Measurements from ENCODE around the gene NSG1. TPM values are rescaled to one million over a fixed set of nuclear protein-coding genes. Genes with fewer than 3 reads are reported as not detected.

The NSG1 gene
- polyA plus RNA-seq, 1 of the 3 experiments (the other 2 are of a cell fraction) = 11.4 TPM

- ChIA-PET CTCF (interaction anchor here (2.9 to 3.0 kb wide), 2 partner anchors 12 to 32 kb away, joined by 13 to 22 read pairs; partner anchors contain the start of gene NSG1), POLR2A (interaction anchor here (0.6 to 1.7 kb wide), 2 partner anchors 11 to 1085 kb away, joined by 3 to 6 read pairs; no protein-coding TSS in a partner anchor)
- H2AFZ ChIP-seq (ENCODE audit: low read depth) = no peak overlapping the region
These were observed 31.0 kb downstream of the NSG1 start for GRCh38 chr4:4417886-4418285.

GRCh38 chr4:4418676-4419390 lies 31.9 kb downstream of the NSG1 start:
- Histone ChIP-seq H3F3A (replicated peaks; ENCODE audit: insufficient read depth) (no peaks in the 10 kb centered on the region), H3K4me1 (ENCODE audit: control insufficient read depth in 1 of 2, insufficient read depth in 2 of 2, low read depth in 1 of 2, low read length in 1 of 2) (no peaks in the 10 kb centered on the region; a peak in 1 of 4 replicates), H3K4me2 (no peak overlapping the region), H3K27me3 (ENCODE audit: insufficient read depth) (no peaks in the 10 kb centered on the region), H3K4me3 (ENCODE audit: low read depth in 2 of 2, low read length in 1 of 2) (no peak overlapping the region), H3K79me2 (ENCODE audit: insufficient read depth) (no peaks in the 10 kb centered on the region), H3K27ac (ENCODE audit: low read depth in 2 of 2, low read length in 1 of 2) (no peak overlapping the region), H3K9ac (no peak overlapping the region), H4K20me1 (ENCODE audit: insufficient read depth) (no peaks in the 10 kb centered on the region), H2AFZ (ENCODE audit: low read depth) (no peak overlapping the region), H3K9me2 (no peaks in the 10 kb centered on the region), H3K36me3 (replicated peaks in 1 of 2; ENCODE audit: control insufficient read depth in 1 of 2, insufficient read depth in 2 of 2, low read length in 1 of 2) (peaks cover 4 to 45% of the 10 kb centered on the region in 2 experiments), H3K9me3 (no peaks in the 10 kb centered on the region)
- POLR2A ChIA-PET = interaction anchor here (0.6 to 1.7 kb wide), 2 partner anchors 12 to 1086 kb away, joined by 3 to 6 read pairs; no protein-coding TSS in a partner anchor
- CTCF ChIA-PET = interaction anchor here (2.9 to 3.6 kb wide), 3 partner anchors 11 to 33 kb away, joined by 13 to 22 read pairs (median 20); partner anchors contain the start of gene NSG1
- 96% methylated on average over 18 of the region's 19 CpGs for WGBS (ENCODE audit: low lambda C conversion rate)
- TF ChIP-seq TCF12 (IDR thresholded peaks at IDR 0.05) = no peak
- DNase-seq = no peak

More at GRCh38 chr4:4417886-4418285, 31.0 kb downstream of the NSG1 start:
- no peaks in the 10 kb centered on the region for H3K27me3 ChIP-seq (ENCODE audit: insufficient read depth)
- no peak overlapping the region for H3K27ac ChIP-seq (ENCODE audit: low read depth in 2 of 2, low read length in 1 of 2)
- H3K9me3 ChIP-seq = no peaks in the 10 kb centered on the region
- no peak overlapping the region for H3K4me2 ChIP-seq
- no peak for TF ChIP-seq FOXJ3 (CRISPR knock-in tag; IDR thresholded peaks at IDR 0.05)
- no peaks in the 10 kb centered on the region for H3K79me2 ChIP-seq (ENCODE audit: insufficient read depth)
- WGBS (ENCODE audit: low lambda C conversion rate) = 92% methylated on average over 6 of the region's 7 CpGs
- no peaks in the 10 kb centered on the region for H3K9me2 ChIP-seq
- H4K20me1 ChIP-seq (ENCODE audit: insufficient read depth) = no peaks in the 10 kb centered on the region
- no peak overlapping the region for H3K4me3 ChIP-seq (ENCODE audit: low read depth in 2 of 2, low read length in 1 of 2)
- H3K36me3 ChIP-seq (replicated peaks in 1 of 2; ENCODE audit: control insufficient read depth in 1 of 2, insufficient read depth in 2 of 2, low read length in 1 of 2) = peaks cover 4 to 41% of the 10 kb centered on the region in 2 experiments
- H3K4me1 ChIP-seq (ENCODE audit: control insufficient read depth in 1 of 2, insufficient read depth in 2 of 2, low read depth in 1 of 2, low read length in 1 of 2) = no peaks in the 10 kb centered on the region; a peak in 1 of 4 replicates
- no peaks in the 10 kb centered on the region for H3F3A ChIP-seq (replicated peaks; ENCODE audit: insufficient read depth)
- DNase-seq = no peak
- no peak overlapping the region for H3K9ac ChIP-seq

- ChIA-PET POLR2A (no interaction called here), CTCF (interaction anchor here (1.0 to 3.6 kb wide), 3 partner anchors 11 to 172 kb away, joined by 3 to 20 read pairs (median 4); partner anchors contain the start of gene TMEM128)
- Histone ChIP-seq H3K9me3 (no peaks in the 10 kb centered on the region), H3K4me2 (no peak overlapping the region), H3K27me3 (ENCODE audit: insufficient read depth) (no peaks in the 10 kb centered on the region), H3K27ac (ENCODE audit: low read depth in 2 of 2, low read length in 1 of 2) (no peak overlapping the region), H3K9me2 (no peaks in the 10 kb centered on the region), H4K20me1 (ENCODE audit: insufficient read depth) (no peaks in the 10 kb centered on the region), H3K36me3 (replicated peaks in 1 of 2; ENCODE audit: control insufficient read depth in 1 of 2, insufficient read depth in 2 of 2, low read length in 1 of 2) (peaks cover 4 to 50% of the 10 kb centered on the region in 2 experiments), H3K9ac (no peak overlapping the region), H3K4me3 (ENCODE audit: low read depth in 2 of 2, low read length in 1 of 2) (no peak overlapping the region), H3F3A (replicated peaks; ENCODE audit: insufficient read depth) (no peaks in the 10 kb centered on the region), H3K79me2 (ENCODE audit: insufficient read depth) (no peaks in the 10 kb centered on the region), H2AFZ (ENCODE audit: low read depth) (no peak overlapping the region), H3K4me1 (ENCODE audit: control insufficient read depth in 1 of 2, insufficient read depth in 2 of 2, low read depth in 1 of 2, low read length in 1 of 2) (no peaks in the 10 kb centered on the region; a peak in 1 of 4 replicates)
- DNase-seq = no peak
- WGBS (ENCODE audit: low lambda C conversion rate) = 99% methylated on average over 11 of the region's 12 CpGs
- no peak for TF ChIP-seq TAF1 (IDR thresholded peaks at IDR 0.05; ENCODE audit: borderline replicate concordance, low read depth, low read length)
- TF ChIP-seq GABPA (IDR thresholded peaks at IDR 0.05; ENCODE audit: low read depth) = no peak
- TF ChIP-seq TCF12 (IDR thresholded peaks at IDR 0.05) = no peak
- TF ChIP-seq FOXJ3 (CRISPR knock-in tag; IDR thresholded peaks at IDR 0.05) = no peak
- no peak for TF ChIP-seq IRF3 (IDR thresholded peaks at IDR 0.05; ENCODE audit: low read depth, low read length)
- TF ChIP-seq GATA2 (CRISPR knock-in tag; IDR thresholded peaks at IDR 0.05) = no peak
- TF ChIP-seq NFIC (IDR thresholded peaks at IDR 0.05; ENCODE audit: borderline replicate concordance) = no peak
- no peak for TF ChIP-seq SMC3 (IDR thresholded peaks at IDR 0.05; ENCODE audit: low read depth, low read length)
- no peak for TF ChIP-seq PBX3 (IDR thresholded peaks at IDR 0.05)
- TF ChIP-seq RAD21 (IDR thresholded peaks at IDR 0.05; ENCODE audit: low read length) = no peak
- TF ChIP-seq USF2 (IDR thresholded peaks at IDR 0.05; ENCODE audit: borderline replicate concordance, low read depth, low read length) = no peak
- no peak for TF ChIP-seq NRF1 (IDR thresholded peaks at IDR 0.05; ENCODE audit: low read depth, low read length)
- TF ChIP-seq MAX (IDR thresholded peaks at IDR 0.05; ENCODE audit: low read depth) = no peak
- TF ChIP-seq MEF2A (IDR thresholded peaks at IDR 0.05; ENCODE audit: borderline replicate concordance, low read depth) = no peak
- no peak for TF ChIP-seq JUND (IDR thresholded peaks at IDR 0.05)
- TF ChIP-seq RXRA (IDR thresholded peaks at IDR 0.05; ENCODE audit: borderline replicate concordance, low read depth) = no peak
- no peak for TF ChIP-seq FOSL2 (IDR thresholded peaks at IDR 0.05; ENCODE audit: borderline replicate concordance, low read depth)
- TF ChIP-seq SIN3A (IDR thresholded peaks at IDR 0.05; ENCODE audit: borderline replicate concordance, low read depth, low read length) = no peak
These were observed 33.0 kb downstream of the NSG1 start for GRCh38 chr4:4419896-4420295.
